CD4-positive, CD25-positive, alpha-beta regulatory T cell (primary cell): ENCODE data around the gene PDE8B. TPM values are rescaled to one million over a fixed set of nuclear protein-coding genes. Genes with fewer than 3 reads are reported as not detected.

ENCODE experiments used
- ATAC-seq, 2 donors: fragments of 150-1000 bp; cut with Tn5 transposase; one replicate each; pipeline ENCODE4 v1.10.0; 2021; ENCODE audit warnings: low read depth in 2 of 2, moderate number of reproducible peaks in 2 of 2, moderate library complexity in 1 of 2
- DNase-seq, 3 donors: peaks; one replicate each; pipeline versions ENCODE4 v3.0.0 to v3.0.0-alpha.2; 2012 to 2022; ENCODE audit warnings: mixed read lengths in 1 of 3
- H3K27ac ChIP-seq: one replicate; pipeline ENCODE4 v1.7.0; 2013; ENCODE audit warnings: mild to moderate bottlenecking, low read length; ENCODE audit not compliant: insufficient read depth, poor library complexity, severe bottlenecking
- H3K27me3 ChIP-seq: one replicate; pipeline ENCODE4 v1.7.0; 2013; ENCODE audit warnings: low read length; ENCODE audit not compliant: control insufficient read depth, insufficient read depth
- H3K36me3 ChIP-seq: one replicate; pipeline ENCODE4 v1.7.0; 2013; ENCODE audit warnings: mild to moderate bottlenecking, low read length, moderate library complexity; ENCODE audit not compliant: control insufficient read depth, insufficient read depth
- H3K4me1 ChIP-seq: 2 replicates; pipeline ENCODE4 v1.7.0; 2013; ENCODE audit warnings: mild to moderate bottlenecking, low read length; ENCODE audit not compliant: insufficient read depth, control insufficient read depth, poor library complexity, severe bottlenecking
- H3K4me3 ChIP-seq: one replicate; pipeline ENCODE4 v1.7.0; 2013; ENCODE audit warnings: low read depth, mild to moderate bottlenecking, low read length, moderate library complexity
- H3K9me3 ChIP-seq, 2 experiments: 1 replicate in 1 of 2; 2 replicates in 1 of 2; pipeline ENCODE4 v1.7.0; 2013; ENCODE audit warnings: low read length in 2 of 2, mild to moderate bottlenecking in 1 of 2, moderate library complexity in 1 of 2; ENCODE audit not compliant: control insufficient read depth in 2 of 2
- H3K27ac Mint-ChIP-seq, 3 donors: one replicate each; pipeline ENCODE4 v1.8.0; 2020 to 2022; ENCODE audit warnings: mild to moderate bottlenecking in 3 of 3, mixed read lengths in 3 of 3, moderate library complexity in 2 of 3
- H3K27me3 Mint-ChIP-seq: one replicate; pipeline ENCODE4 v1.8.0; 2022; ENCODE audit warnings: mild to moderate bottlenecking, mixed read lengths
- H3K36me3 Mint-ChIP-seq: one replicate; pipeline ENCODE4 v1.8.0; 2020; ENCODE audit warnings: mixed read lengths
- H3K4me1 Mint-ChIP-seq, 4 donors: one replicate each; pipeline ENCODE4 v1.8.0; 2020 to 2022; ENCODE audit warnings: mixed read lengths in 4 of 4, mild to moderate bottlenecking in 1 of 4
- H3K4me3 Mint-ChIP-seq, 4 donors: one replicate each; pipeline ENCODE4 v1.8.0; 2020 to 2022; ENCODE audit warnings: mild to moderate bottlenecking in 4 of 4, mixed read lengths in 4 of 4, moderate library complexity in 3 of 4
- H3K9me3 Mint-ChIP-seq, 7 donors: one replicate each; pipeline ENCODE4 v1.8.0; 2020 to 2022; ENCODE audit warnings: mixed read lengths in 7 of 7, mild to moderate bottlenecking in 3 of 7, moderate library complexity in 2 of 7
- polyA plus RNA-seq, 4 donors: library from polyadenylated mRNA; unstranded; fragments of 300-500 nt; fragmentation: Illumina TruSeq; gene quantifications; one replicate each; pipeline ENCODE4 v1.2.3, GENCODE V29; 2021
- total RNA-seq: library from RNA; stranded (reverse); gene quantifications from one replicate; pipeline ENCODE4 v1.2.3, GENCODE V29; 2022

PDE8B gene
- total and polyA plus RNA-seq, 5 donors from 2014 or later, result 0.03 to 0.09 TPM; not detected in 3

- no peaks in the 10 kb centered on the region for H3K36me3 ChIP-seq
- no peak overlapping the region for H3K4me3 Mint-ChIP-seq
- no peak overlapping the region for H3K4me3 ChIP-seq
- DNase-seq (no peak), ATAC-seq (no peak)
- peaks cover 0 to 6% (median 0%) of the 10 kb centered on the region in 7 donors for H3K9me3 Mint-ChIP-seq
- H3K27ac Mint-ChIP-seq, result no peak overlapping the region
- H3K27me3 ChIP-seq, result no peaks in the 10 kb centered on the region
- no peaks in the 10 kb centered on the region for H3K4me1 Mint-ChIP-seq
- H3K36me3 Mint-ChIP-seq, result no peaks in the 10 kb centered on the region
- H3K9me3 ChIP-seq, result peaks cover 0 to 7% of the 10 kb centered on the region in 2 experiments
- peaks cover 1% of the 10 kb centered on the region for H3K27me3 Mint-ChIP-seq
- no peaks in the 10 kb centered on the region for H3K4me1 ChIP-seq
- no peak overlapping the region for H3K27ac ChIP-seq
These were observed 15.1 kb downstream of the PDE8B start for GRCh38 chr5:77225531-77225930.

GRCh38 chr5:77229887-77230286 lies 19.4 kb downstream of the PDE8B start:
- no peaks in the 10 kb centered on the region for H3K4me1 Mint-ChIP-seq
- H3K4me3 ChIP-seq, result no peak overlapping the region
- no peaks in the 10 kb centered on the region for H3K36me3 Mint-ChIP-seq
- DNase-seq (no peak), ATAC-seq (no peak)
- H3K9me3 Mint-ChIP-seq, result peaks cover 0 to 6% (median 0%) of the 10 kb centered on the region in 7 donors
- no peaks in the 10 kb centered on the region for H3K27me3 Mint-ChIP-seq
- no peaks in the 10 kb centered on the region for H3K4me1 ChIP-seq
- no peak overlapping the region for H3K4me3 Mint-ChIP-seq
- no peaks in the 10 kb centered on the region for H3K36me3 ChIP-seq
- no peak overlapping the region for H3K27ac Mint-ChIP-seq
- peaks cover 0 to 7% of the 10 kb centered on the region in 2 experiments for H3K9me3 ChIP-seq
- H3K27me3 ChIP-seq, result peaks cover 2% of the 10 kb centered on the region
- no peak overlapping the region for H3K27ac ChIP-seq

GRCh38 chr5:77230727-77231470 lies 20.4 kb downstream of the PDE8B start:
- H3K27ac ChIP-seq, result no peak overlapping the region
- no peak overlapping the region for H3K4me3 Mint-ChIP-seq

GRCh38 chr5:77231471-77232138 lies 21.1 kb downstream of the PDE8B start:
- Mint-ChIP-seq H3K36me3 (no peaks in the 10 kb centered on the region), H3K27me3 (no peaks in the 10 kb centered on the region), H3K4me1 (no peaks in the 10 kb centered on the region), H3K9me3 (peaks cover 0 to 6% (median 0%) of the 10 kb centered on the region in 7 donors), H3K27ac (no peak overlapping the region), H3K4me3 (no peak overlapping the region)
- Histone ChIP-seq H3K9me3 (peaks cover 0 to 7% of the 10 kb centered on the region in 2 experiments), H3K27me3 (peaks cover 2% of the 10 kb centered on the region), H3K27ac (no peak overlapping the region), H3K36me3 (no peaks in the 10 kb centered on the region), H3K4me3 (no peak overlapping the region), H3K4me1 (no peaks in the 10 kb centered on the region)
- DNase-seq, result no peak
- ATAC-seq, result no peak

More at GRCh38 chr5:77230727-77231470, 20.4 kb downstream of the PDE8B start:
- Mint-ChIP-seq H3K27me3 (no peaks in the 10 kb centered on the region), H3K4me1 (no peaks in the 10 kb centered on the region), H3K36me3 (no peaks in the 10 kb centered on the region), H3K9me3 (peaks cover 0 to 6% (median 0%) of the 10 kb centered on the region in 7 donors), H3K27ac (no peak overlapping the region)
- ATAC-seq (no peak), DNase-seq (peak in 1 of 3 donors; percentile 9)
- Histone ChIP-seq H3K4me1 (no peaks in the 10 kb centered on the region), H3K9me3 (peaks cover 0 to 7% of the 10 kb centered on the region in 2 experiments), H3K27me3 (peaks cover 2% of the 10 kb centered on the region), H3K36me3 (no peaks in the 10 kb centered on the region), H3K4me3 (no peak overlapping the region)

GRCh38 chr5:77232574-77233358 lies 22.3 kb downstream of the PDE8B start:
- Histone ChIP-seq H3K9me3 (peaks cover 0 to 7% of the 10 kb centered on the region in 2 experiments), H3K27me3 (peaks cover 2% of the 10 kb centered on the region), H3K27ac (no peak overlapping the region), H3K4me1 (no peaks in the 10 kb centered on the region), H3K36me3 (no peaks in the 10 kb centered on the region), H3K4me3 (no peak overlapping the region)
- H3K36me3 Mint-ChIP-seq, result no peaks in the 10 kb centered on the region
- ATAC-seq, result no peak
- no peak overlapping the region for H3K4me3 Mint-ChIP-seq
- DNase-seq, result no peak
- no peaks in the 10 kb centered on the region for H3K27me3 Mint-ChIP-seq
- no peaks in the 10 kb centered on the region for H3K4me1 Mint-ChIP-seq
- peaks cover 0 to 6% (median 0%) of the 10 kb centered on the region in 7 donors for H3K9me3 Mint-ChIP-seq
- no peak overlapping the region for H3K27ac Mint-ChIP-seq

GRCh38 chr5:77235846-77236721 lies 25.6 kb downstream of the PDE8B start:
- Mint-ChIP-seq H3K9me3 (peaks cover 0 to 5% (median 0%) of the 10 kb centered on the region in 7 donors), H3K4me3 (no peak overlapping the region), H3K4me1 (no peaks in the 10 kb centered on the region), H3K27me3 (peaks cover 11% of the 10 kb centered on the region), H3K27ac (no peak overlapping the region), H3K36me3 (no peaks in the 10 kb centered on the region)
- Histone ChIP-seq H3K27ac (no peak overlapping the region), H3K4me1 (no peaks in the 10 kb centered on the region), H3K4me3 (no peak overlapping the region), H3K36me3 (no peaks in the 10 kb centered on the region), H3K9me3 (no peaks in the 10 kb centered on the region), H3K27me3 (peaks cover 2% of the 10 kb centered on the region)
- ATAC-seq (no peak), DNase-seq (no peak)
